ENCODE data around the gene ROBO1.

The ROBO1 gene

GRCh38 chr3:79436387-79436786 is 331.4 kb downstream of the ROBO1 start:
- DNase-seq, result no peak

DNA sequence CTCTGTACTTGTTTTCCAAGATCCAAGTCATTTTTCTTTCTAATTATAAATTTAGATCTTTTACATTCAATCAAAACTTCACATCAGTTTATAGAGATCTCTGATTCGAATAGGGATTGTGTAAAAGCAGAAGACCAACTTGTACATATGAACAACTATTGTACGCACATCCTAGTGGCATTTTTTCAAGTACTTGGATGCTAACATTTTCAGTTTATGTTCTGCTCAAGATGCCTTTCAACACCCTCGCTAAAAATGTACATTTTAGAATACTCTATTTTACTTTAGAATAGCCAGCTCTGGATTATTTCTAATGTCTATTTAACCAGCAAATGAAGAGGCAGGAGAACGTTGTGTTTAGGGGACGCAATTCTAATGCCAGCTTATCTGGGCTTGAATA is 340.7 kb downstream of the ROBO1 start:
- DNase-seq, result no peak

DNA sequence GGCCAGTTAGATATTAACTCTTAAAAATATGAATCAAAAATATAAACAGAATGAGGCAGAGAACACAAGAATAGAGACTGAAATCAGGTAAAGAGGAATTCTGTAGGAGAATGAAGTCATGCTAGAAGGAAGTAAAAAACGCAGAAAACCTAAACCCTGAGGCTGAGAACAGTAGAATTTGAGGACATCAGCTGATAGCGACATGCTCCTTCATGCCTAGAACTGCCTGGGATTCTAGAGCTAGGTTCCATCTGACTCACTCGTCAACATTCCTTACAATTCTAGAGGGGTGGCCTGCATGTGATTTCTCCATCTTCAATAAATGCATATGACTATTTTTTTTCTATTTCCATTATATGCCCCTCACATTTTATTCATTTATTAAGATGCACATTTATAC is 343.0 kb downstream of the ROBO1 start:
- DNase-seq, result no peak

DNA sequence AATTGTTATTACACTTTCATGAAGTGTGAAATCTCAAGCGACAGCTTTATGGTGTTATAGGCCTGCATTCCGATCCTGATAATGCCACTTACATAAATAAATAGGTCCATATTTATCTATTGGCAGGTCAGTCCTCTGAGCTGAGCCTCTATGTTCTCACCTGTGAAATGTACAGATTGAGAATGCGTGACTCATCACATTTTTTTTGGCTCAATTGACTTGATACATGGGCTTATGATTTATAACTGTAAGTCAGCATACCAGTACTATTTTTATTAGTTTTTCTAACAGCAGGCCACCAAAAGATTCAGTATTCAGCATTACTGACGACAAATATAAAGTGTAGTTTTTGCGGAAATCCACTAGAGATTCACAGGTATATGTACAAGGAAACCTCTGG is 344.4 kb downstream of the ROBO1 start:
- DNase-seq, result no peak

GRCh38 chr3:79421273-79421672 is 346.5 kb downstream of the ROBO1 start:
- DNase-seq, result no peak

- DNase-seq, result no peak
Measured at GRCh38 chr3:79418855-79419621, 348.8 kb downstream of the ROBO1 start.

GRCh38 chr3:79415356-79415755 is 352.4 kb downstream of the ROBO1 start:
- no peak for DNase-seq

- DNase-seq, result no peak
Measured at GRCh38 chr3:79414806-79415205, 353.0 kb downstream of the ROBO1 start.

DNA sequence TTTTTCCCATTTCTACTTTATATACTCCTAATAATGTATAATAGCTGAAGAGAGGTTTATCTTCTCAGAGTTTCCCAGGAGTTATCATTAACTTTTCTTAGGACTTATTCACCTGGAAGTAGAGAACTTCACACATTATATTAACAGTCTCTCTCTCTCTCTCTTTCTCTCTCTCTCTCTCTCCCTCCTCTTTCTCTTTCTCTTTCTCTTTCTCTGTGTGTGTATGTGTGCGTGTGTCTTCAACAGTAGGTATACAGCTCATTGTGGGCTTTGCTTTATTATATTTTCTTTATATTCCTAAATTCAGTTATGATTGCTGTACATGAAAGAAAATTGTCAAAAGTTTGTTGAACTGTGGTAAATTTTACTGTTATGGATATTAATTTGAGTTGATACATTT is 353.8 kb downstream of the ROBO1 start:
- no peak for DNase-seq

- DNase-seq, result no peak
Measured at GRCh38 chr3:79412537-79412936, 355.3 kb downstream of the ROBO1 start.

DNA sequence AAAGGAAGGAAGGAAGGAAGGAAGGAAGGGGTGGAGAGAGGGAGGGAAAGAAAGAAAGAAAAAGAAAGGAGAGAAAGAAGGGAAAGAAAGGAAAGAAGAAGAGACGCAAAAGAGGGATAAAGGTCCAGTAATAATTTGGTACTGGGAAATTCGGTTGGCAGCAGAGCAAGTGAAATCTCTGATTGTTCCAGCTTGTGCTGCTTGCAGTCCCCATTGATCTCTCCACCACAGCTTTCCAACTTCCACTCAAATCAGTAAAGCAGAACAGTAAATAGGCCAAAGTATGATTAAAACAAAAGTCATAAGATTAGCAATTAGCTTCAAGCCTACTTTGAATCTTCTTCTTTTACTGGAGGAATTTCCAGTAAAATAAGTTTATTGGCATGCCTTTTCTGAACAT is 357.2 kb downstream of the ROBO1 start:
- DNase-seq, result no peak

DNA sequence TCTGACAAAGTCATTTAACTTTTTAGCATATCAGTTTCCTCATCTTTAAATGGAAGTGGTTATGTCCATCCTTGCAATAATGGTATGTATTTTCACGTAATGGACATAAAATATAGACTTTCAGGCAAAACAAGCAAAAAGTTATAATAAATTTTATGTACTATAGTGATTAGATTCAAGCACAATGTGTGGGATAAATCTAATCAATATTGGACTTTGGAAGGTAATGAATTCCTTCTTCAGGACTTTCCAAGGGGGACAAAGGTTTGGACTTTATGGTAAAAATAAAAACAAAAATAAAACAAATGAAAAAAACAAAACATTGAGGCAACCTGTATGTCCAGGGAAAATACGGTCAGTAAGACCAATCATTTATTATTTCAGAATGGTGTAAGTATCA is 357.7 kb downstream of the ROBO1 start:
- DNase-seq, result no peak

- DNase-seq, result no peak
Measured at GRCh38 chr3:79406175-79406574, 361.6 kb downstream of the ROBO1 start.

DNA sequence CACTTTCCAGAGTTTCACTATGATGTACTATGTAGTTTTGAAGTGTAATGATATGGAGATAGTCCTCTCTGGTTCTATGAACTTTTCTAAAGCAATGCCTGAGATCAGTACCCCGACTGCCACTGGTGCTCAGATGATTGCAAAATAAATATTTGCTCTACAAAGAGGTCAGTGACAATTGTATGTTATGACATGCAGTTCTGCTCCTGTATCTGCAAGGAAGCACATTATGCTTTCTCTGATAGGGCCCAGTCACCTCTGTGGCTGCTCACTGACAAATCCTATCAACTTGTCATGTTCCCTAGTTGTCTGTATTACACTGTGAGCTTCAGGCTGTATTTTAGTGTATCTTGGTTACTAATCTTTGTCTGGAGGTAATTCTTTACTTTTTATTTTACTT is 362.6 kb downstream of the ROBO1 start:
- DNase-seq, result no peak

GRCh38 chr3:79396595-79396994 is 371.2 kb downstream of the ROBO1 start:
- DNase-seq, result no peak

DNA sequence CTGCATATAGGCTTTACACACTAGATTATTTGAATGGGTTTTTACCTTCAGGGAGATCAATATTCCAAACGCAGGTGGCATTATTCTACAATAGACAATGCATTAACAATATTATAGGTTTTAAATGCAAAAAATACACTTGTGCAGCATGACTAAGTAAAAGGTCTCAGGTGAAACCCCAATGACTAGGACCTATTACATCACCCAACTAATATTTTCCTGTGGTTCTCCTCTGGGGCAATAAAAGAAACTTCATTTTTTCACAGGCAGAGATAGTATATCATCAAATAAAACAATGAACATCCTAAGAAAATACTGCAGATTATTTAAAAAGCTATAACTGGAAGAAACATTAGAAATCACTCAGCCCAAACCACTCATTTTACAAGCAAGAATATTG is 375.3 kb downstream of the ROBO1 start:
- no peak for DNase-seq

GRCh38 chr3:79390352-79390751 is 377.4 kb downstream of the ROBO1 start:
- DNase-seq, result no peak

DNA sequence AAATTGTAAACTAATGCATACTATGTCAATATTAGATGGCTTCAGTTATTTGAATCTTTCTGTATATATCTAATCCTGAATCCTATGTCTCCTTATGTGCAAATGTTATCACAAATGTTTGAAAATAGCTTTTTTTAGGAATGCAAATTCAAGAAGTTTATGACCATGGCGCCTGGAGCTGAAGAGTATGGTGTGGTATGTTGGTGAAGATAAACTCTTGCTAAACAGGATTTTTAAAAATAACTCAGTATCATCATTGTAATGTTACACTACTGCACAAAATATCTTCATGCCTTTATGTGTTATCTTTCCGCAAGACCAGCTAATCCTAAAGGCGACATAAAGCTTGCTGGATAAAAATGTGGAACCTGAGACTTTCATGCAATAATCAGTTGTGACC is 382.6 kb downstream of the ROBO1 start:
- no peak for DNase-seq

GRCh38 chr3:79383402-79384012 is 384.3 kb downstream of the ROBO1 start:
- DNase-seq, result no peak

DNA sequence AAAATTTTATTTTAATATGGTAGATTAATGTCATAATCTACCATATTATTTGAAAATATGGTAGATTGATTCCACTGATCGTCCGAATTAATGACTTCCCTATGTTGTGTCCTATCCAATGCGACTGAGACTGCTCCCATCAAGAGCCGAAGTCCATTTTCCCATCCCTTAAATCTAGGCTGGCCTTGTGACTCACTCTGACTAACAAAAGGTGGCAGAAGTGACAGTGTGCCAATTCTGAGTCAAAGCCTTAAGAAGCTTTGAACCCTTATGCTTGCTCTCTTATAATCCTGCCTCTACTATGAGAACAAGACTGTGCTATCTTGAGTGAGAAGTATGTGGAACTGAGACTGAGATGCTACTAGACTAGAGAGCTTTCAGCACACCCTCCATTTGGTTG is 387.2 kb downstream of the ROBO1 start:
- DNase-seq, result no peak

- no peak for DNase-seq
Measured at GRCh38 chr3:79378064-79378463, 389.7 kb downstream of the ROBO1 start.

GRCh38 chr3:79369306-79369705 is 398.5 kb downstream of the ROBO1 start:
- DNase-seq, result no peak

DNA sequence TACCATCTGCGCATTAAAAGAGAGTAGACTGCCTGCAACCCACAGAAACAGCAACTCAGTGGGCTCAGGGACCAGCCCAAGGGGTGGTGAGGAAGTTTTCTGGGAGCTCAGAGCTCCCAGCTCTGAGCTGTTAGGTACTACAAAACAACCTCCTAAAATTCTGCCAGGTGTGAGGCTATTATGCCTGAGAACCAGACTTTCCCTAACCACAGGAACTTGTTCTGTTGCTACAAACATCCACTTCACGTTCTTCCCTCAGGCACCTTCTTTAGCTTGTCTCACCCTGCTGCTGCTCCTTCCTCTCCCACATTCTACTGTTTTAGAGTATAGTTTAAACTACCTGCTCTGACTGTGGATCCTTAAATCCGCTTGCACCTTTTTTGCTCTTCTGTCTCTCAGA is 399.4 kb downstream of the ROBO1 start:
- no peak for DNase-seq

- no peak for DNase-seq
Measured at GRCh38 chr3:79367803-79368202, 400.0 kb downstream of the ROBO1 start.

- DNase-seq, result no peak
Measured at GRCh38 chr3:79367066-79367465, 400.7 kb downstream of the ROBO1 start.

All from inflammatory macrophage treated with lipopolysaccharide for 4 hours (primary cell).